ENCODE results near the gene ZBTB38. TPM values are rescaled to one million over a fixed set of nuclear protein-coding genes. Genes with fewer than 3 reads are reported as not detected.

Gene ZBTB38
- total and polyA plus RNA-seq, 2 of the 13 experiments (the other 11 are each of a cell fraction or from before 2014, with no cell fraction given), result 26.8 to 51.7 TPM

DNA sequence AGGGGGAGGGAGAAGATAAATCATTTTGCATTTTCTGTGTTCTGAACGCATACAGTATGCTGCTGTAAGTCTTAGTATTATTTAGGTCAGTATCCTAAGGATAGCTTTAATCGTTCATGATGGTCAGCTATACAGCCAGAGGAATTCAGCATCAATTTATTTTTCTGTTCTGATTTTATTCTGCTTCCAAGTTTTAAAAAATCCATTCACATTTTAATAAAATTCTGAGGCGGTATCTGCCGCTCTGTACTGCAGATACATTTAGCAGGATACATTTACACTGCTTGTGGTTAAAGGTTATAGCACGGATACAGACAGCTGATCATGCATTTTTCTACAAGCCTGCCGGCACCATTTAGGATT lies 17.8 kb downstream of the ZBTB38 start:
- no peak overlapping the region for H3K4me3 ChIP-seq (replicated peaks in 1 of 3; ENCODE audit: insufficient read depth in 1 of 3, low read depth in 2 of 3, low read length in 3 of 3)
- no peaks in the 10 kb centered on the region for H4K20me1 ChIP-seq (ENCODE audit: insufficient read depth, low read length)
- FAIRE-seq (no peak), ATAC-seq (no peak), DNase-seq (ENCODE audit: low spot score) (no peak)
- no peak overlapping the region for H3K4me2 ChIP-seq (ENCODE audit: low read depth, low read length)
- peaks cover 11 to 46% of the 10 kb centered on the region in 2 experiments for H3K36me3 ChIP-seq (replicated peaks in 1 of 2; ENCODE audit: control insufficient read depth in 1 of 2, insufficient read depth in 2 of 2, low read length in 2 of 2)
- ChIA-PET CTCF (ENCODE audit: low intra/inter-chr PET ratio, low total read pairs) (no interaction called here), POLR2A (interaction anchor here (1.0 to 2.4 kb wide), 3 partner anchors 11 to 26 kb away, joined by 3 to 5 read pairs (median 3); no protein-coding TSS in a partner anchor)
- peaks cover 33% of the 10 kb centered on the region for H3K4me1 ChIP-seq (ENCODE audit: insufficient read depth, low read length)
- TF ChIP-seq AGO2 (optimal IDR thresholded peaks at IDR 0.05; ENCODE audit: low read depth, low read length) (no peak), MAFK (conservative IDR thresholded peaks at IDR 0.05 in 1 of 2, IDR thresholded peaks at IDR 0.05 in 1 of 2; ENCODE audit: low read length in 2 of 2) (peak in 1 of 2 experiments; percentile 10; a peak in 1 of 4 replicates)
- intact Hi-C loops (cut with micrococcal nuclease; ENCODE audit: unreplicated experiment) (no loop called here), in situ Hi-C loops (cut with HindIII; ENCODE audit: extremely low pct_ligation_motif_present, low pct_unique_long_range_greater_than_20kb) (no loop called here)
- H3K27me3 ChIP-seq (ENCODE audit: control insufficient read depth in 1 of 2, insufficient read depth in 2 of 2, low read length in 2 of 2), result no peaks in the 10 kb centered on the region
- no peaks in the 10 kb centered on the region for H3K9me3 ChIP-seq (ENCODE audit: low read length)
- no peaks in the 10 kb centered on the region for H3K79me2 ChIP-seq (ENCODE audit: insufficient read depth, low read length)
- WGBS (ENCODE audit: low lambda C conversion rate), result 98% methylated on average over 6 of the region's 6 CpGs
- no TSS peak for BruUV-seq (replicated peaks)
- no peak overlapping the region for H2AFZ ChIP-seq (ENCODE audit: low read length)
- no peak overlapping the region for H3K27ac ChIP-seq (ENCODE audit: extremely low read length, insufficient read depth, low read length)
- no peak overlapping the region for H3K9ac ChIP-seq (ENCODE audit: insufficient read depth, low read depth, low read length)

DNA sequence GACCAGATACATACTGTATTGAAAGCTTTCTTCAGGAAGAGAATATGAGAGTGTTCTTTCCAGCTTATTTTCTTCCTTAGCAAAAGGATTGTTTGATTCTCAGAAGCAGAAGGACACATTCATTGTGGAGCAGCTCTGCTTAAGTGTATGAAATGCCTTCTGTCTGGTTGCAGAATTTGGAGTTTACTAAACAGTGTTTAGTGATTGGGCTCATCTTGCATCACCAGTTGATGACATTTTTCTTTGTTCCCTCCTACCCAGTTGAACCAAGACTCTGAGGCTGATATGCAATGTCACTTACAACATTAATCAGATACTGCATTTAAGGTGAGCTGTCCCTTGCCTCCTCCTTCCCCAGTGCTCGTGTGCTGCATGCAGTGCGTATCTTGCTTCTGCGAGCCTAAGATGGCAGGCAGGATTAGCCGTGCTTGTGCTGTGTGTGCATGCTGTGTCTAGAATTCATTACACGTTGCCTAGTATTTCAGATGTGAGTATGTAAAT lies 18.4 kb downstream of the ZBTB38 start:
- CTCF ChIA-PET (ENCODE audit: low intra/inter-chr PET ratio, low total read pairs), result no interaction called here
- POLR2A ChIA-PET, result interaction anchor here (1.0 to 2.4 kb wide), 3 partner anchors 12 to 26 kb away, joined by 3 to 5 read pairs (median 3); no protein-coding TSS in a partner anchor
- no peak for ATAC-seq
- TF ChIP-seq NPAS2 (CRISPR knock-in tag; IDR thresholded peaks at IDR 0.05; ENCODE audit: borderline replicate concordance) (no peak), RBFOX2 (IDR thresholded peaks at IDR 0.05; ENCODE audit: low read depth, low read length) (0 out of 2 replicates have a peak, but pooled peaks have one; percentile 15), ZNF441 (CRISPR knock-in tag; IDR thresholded peaks at IDR 0.05; ENCODE audit: borderline replicate concordance) (no peak), CCAR2 (optimal IDR thresholded peaks at IDR 0.05; ENCODE audit: low read depth, low read length) (no peak)
- TF ChIP-seq, protein P1, sequence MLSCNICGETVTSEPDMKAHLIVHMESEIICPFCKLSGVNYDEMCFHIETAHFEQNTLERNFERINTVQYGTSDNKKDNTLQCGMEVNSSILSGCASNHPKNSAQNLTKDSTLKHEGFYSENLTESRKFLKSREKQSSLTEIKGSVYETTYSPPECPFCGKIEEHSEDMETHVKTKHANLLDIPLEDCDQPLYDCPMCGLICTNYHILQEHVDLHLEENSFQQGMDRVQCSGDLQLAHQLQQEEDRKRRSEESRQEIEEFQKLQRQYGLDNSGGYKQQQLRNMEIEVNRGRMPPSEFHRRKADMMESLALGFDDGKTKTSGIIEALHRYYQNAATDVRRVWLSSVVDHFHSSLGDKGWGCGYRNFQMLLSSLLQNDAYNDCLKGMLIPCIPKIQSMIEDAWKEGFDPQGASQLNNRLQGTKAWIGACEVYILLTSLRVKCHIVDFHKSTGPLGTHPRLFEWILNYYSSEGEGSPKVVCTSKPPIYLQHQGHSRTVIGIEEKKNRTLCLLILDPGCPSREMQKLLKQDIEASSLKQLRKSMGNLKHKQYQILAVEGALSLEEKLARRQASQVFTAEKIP (CRISPR knock-in tag; IDR thresholded peaks at IDR 0.05; ENCODE audit: borderline replicate concordance), result no peak
- TF ChIP-seq, protein P2, sequence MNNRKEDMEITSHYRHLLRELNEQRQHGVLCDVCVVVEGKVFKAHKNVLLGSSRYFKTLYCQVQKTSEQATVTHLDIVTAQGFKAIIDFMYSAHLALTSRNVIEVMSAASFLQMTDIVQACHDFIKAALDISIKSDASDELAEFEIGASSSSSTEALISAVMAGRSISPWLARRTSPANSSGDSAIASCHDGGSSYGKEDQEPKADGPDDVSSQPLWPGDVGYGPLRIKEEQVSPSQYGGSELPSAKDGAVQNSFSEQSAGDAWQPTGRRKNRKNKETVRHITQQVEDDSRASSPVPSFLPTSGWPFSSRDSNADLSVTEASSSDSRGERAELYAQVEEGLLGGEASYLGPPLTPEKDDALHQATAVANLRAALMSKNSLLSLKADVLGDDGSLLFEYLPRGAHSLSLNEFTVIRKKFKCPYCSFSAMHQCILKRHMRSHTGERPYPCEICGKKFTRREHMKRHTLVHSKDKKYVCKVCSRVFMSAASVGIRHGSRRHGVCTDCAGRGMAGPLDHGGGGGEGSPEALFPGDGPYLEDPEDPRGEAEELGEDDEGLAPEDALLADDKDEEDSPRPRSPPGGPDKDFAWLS (CRISPR knock-in tag; IDR thresholded peaks at IDR 0.05; ENCODE audit: borderline replicate concordance), result no peak
- TF ChIP-seq, protein P3, sequence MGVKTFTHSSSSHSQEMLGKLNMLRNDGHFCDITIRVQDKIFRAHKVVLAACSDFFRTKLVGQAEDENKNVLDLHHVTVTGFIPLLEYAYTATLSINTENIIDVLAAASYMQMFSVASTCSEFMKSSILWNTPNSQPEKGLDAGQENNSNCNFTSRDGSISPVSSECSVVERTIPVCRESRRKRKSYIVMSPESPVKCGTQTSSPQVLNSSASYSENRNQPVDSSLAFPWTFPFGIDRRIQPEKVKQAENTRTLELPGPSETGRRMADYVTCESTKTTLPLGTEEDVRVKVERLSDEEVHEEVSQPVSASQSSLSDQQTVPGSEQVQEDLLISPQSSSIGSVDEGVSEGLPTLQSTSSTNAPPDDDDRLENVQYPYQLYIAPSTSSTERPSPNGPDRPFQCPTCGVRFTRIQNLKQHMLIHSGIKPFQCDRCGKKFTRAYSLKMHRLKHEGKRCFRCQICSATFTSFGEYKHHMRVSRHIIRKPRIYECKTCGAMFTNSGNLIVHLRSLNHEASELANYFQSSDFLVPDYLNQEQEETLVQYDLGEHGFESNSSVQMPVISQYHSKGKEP (CRISPR knock-in tag; IDR thresholded peaks at IDR 0.05), result no peak
- TF ChIP-seq, protein P4, sequence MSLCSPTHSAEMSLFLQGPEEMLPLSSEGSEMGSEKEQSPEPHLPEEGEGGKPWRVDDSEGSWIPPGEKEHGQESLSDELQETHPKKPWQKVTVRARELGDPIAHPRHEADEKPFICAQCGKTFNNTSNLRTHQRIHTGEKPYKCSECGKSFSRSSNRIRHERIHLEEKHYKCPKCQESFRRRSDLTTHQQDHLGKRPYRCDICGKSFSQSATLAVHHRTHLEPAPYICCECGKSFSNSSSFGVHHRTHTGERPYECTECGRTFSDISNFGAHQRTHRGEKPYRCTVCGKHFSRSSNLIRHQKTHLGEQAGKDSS (CRISPR knock-in tag; IDR thresholded peaks at IDR 0.05; ENCODE audit: borderline replicate concordance, low read depth), result no peak
- WGBS (ENCODE audit: low lambda C conversion rate), result 98% methylated on average over 5 of the region's 5 CpGs
- H4K20me1 ChIP-seq (ENCODE audit: insufficient read depth, low read length), result no peaks in the 10 kb centered on the region
- no peak overlapping the region for H2AFZ ChIP-seq (ENCODE audit: low read length)
- peaks cover 9 to 40% of the 10 kb centered on the region in 2 experiments for H3K36me3 ChIP-seq (replicated peaks in 1 of 2; ENCODE audit: control insufficient read depth in 1 of 2, insufficient read depth in 2 of 2, low read length in 2 of 2)
- no peak overlapping the region for H3K9ac ChIP-seq (ENCODE audit: insufficient read depth, low read depth, low read length)
- H3K27ac ChIP-seq (ENCODE audit: extremely low read length, insufficient read depth, low read length), result no peak overlapping the region
- FAIRE-seq, result no peak
- H3K4me1 ChIP-seq (ENCODE audit: insufficient read depth, low read length), result peaks cover 38% of the 10 kb centered on the region
- no TSS peak for BruUV-seq (replicated peaks)
- no peaks in the 10 kb centered on the region for H3K9me3 ChIP-seq (ENCODE audit: low read length)
- in situ Hi-C loops (cut with HindIII; ENCODE audit: extremely low pct_ligation_motif_present, low pct_unique_long_range_greater_than_20kb), result no loop called here
- no peak overlapping the region for H3K4me3 ChIP-seq (replicated peaks in 1 of 3; ENCODE audit: insufficient read depth in 1 of 3, low read depth in 2 of 3, low read length in 3 of 3)
- no peak overlapping the region for H3K4me2 ChIP-seq (ENCODE audit: low read depth, low read length)
- no peak for DNase-seq (ENCODE audit: low spot score)
- H3K79me2 ChIP-seq (ENCODE audit: insufficient read depth, low read length), result no peaks in the 10 kb centered on the region
- no peaks in the 10 kb centered on the region for H3K27me3 ChIP-seq (ENCODE audit: control insufficient read depth in 1 of 2, insufficient read depth in 2 of 2, low read length in 2 of 2)
- intact Hi-C loops (cut with micrococcal nuclease; ENCODE audit: unreplicated experiment), result no loop called here

Measured in HepG2 (cell line).